ENCODE results near the gene MAFF.

Gene MAFF

DNA sequence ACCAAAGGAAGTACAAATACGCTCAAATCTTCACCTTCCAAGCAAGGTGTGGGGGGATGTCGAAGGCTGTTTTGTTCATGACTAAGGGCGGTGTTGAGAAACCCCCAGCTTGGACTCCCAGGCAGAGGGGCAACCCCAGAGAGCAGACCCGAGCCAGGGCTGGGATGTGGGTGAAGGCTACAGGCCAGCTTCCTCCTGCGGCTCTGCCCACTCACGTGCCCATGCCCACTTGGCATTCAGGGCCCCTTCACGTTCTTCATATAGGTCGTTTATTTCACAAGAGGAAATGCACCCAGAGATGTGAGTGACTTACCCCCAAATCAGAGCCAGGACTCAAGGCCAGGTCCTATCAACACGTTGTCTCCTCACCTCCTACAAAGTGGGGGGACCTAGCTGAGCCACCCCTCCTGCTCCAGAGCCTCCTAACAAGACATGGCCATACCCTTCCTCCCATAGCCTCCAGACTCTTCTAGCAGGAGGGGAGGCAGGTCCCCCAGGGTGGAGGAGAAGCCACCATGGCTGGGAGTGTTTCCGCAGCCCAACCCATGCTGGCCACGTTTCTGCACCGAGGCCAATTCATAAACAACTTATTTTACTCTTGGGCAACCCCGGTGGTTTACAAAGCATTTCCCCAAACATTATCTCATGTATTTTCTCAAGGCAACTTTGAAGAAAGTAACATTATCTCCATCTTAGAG is 49.0 kb downstream of the MAFF start:
- DNase-seq = no peak

DNA sequence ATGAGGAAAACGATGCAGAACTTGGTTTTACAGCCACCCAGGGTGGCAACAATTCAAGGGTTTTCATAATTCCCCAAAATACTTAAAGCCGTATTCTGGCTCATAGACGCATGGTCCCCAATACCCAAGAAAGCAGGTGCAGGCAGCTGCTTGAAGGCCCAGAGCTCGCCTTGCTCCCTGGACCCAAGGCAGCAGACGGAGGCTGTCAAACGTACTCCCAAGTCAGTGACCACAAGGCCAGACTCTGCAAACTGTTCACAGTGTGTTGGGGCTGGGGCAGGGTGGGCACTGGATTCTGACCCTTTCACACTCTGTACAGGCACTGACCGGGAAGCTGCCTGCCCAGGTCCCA is 49.5 kb downstream of the MAFF start:
- DNase-seq = no peak

DNA sequence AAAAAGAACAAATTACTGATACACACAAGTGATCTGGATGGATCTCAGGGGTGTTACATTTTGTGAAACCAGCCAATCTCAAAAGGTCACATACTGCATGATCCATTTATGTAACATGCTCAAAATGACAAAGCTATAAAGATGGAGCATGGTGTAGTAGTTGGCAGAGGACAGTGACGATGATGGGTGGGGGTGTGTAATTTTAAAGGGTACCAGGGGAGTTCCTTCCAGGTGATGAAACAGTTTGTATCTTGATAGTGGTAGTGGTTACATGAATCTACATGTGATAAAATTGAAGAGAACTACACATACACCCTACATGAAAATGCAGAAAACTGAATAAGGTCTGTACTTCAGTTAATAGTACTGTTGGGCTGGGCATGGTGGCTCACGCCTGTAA is 53.9 kb downstream of the MAFF start:
- DNase-seq = no peak

- no peak for DNase-seq
Observed at GRCh38 chr22:38257181-38257580, 55.4 kb downstream of the MAFF start.

- DNase-seq = no peak
Observed at GRCh38 chr22:38257650-38258250, 56.0 kb downstream of the MAFF start.

DNA sequence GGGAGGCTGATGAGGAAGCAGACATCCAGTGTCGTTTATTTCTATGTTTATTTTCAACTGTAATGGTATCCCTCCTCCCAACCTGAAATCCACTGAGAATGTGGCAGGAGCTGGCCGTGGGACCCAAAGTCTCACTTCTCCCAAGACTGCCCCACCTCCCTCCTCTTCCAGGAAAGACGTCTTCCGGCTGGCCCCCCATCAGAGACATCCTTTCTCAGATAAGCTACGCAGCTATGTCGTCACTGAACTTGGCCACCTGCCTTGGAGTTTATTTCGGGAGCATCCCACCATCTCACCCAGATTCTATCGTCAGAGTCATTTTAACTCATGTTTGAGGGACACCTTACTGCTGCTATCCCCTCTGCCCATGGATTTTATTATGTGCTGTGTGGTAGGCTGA is 57.1 kb downstream of the MAFF start:
- DNase-seq = no peak

- DNase-seq = no peak
Observed at GRCh38 chr22:38259370-38259769, 57.6 kb downstream of the MAFF start.

- DNase-seq = no peak
Observed at GRCh38 chr22:38260761-38261681, 59.2 kb downstream of the MAFF start.

GRCh38 chr22:38262051-38262795 is 60.4 kb downstream of the MAFF start:
- DNase-seq = peak; percentile 70

- no peak for DNase-seq
Observed at GRCh38 chr22:38264322-38264843, 62.6 kb downstream of the MAFF start.
